Measurements from ENCODE around the gene ADA. TPM values are rescaled to one million over a fixed set of nuclear protein-coding genes. Genes with fewer than 3 reads are reported as not detected.
"Not testable (repeated sequence)": the region's sequence is repeated elsewhere in the genome, so short reads cannot be mapped to it uniquely, and the experiment has no call there.

The ADA gene
- total RNA-seq, 1 donor from 2014 or later = 19.1 TPM

DNA sequence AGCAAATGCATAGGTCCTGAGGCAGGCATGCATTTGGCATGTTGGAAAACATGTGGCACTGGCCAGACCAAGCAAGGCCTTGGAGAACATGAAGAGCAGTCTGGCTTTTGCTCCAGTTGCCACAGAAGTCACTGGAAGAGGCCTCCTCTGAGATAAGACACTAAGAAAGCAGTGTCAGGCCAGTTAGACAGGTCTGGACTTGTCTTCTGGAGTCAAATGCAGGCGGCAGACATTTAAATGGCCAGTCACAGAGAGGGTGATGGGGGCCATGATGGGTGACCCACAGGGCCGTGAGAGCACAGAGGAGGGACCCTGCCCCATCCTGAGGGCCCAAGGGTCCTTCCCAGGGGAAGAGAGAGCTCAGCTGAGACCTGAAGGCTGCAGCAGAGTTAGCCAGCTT lies 26.7 kb upstream of the ADA start:
- no peak for DNase-seq

- DNase-seq = not testable (repeated sequence)
These were observed 20.9 kb upstream of the ADA start for GRCh38 chr20:44672318-44672902.

DNA sequence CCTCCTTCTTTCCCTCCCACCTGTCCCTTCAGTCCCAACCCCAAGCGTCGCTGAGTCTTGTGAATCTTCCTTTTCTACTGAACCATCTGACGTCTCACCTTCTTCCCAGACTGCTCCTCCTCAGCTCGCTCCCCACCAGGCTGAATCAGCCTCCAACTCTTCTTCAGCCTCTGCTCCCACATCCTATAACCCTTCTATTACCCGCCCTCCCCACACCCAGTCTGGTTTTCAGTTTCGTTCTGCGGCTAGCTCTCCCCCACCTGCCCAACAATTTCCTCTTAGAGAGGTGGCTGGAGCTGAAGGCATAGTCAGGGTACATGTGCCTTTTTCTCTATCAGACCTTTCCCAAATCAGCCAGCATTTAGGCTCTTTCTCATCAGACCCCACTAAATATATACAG lies 20.0 kb upstream of the ADA start:
- not testable (repeated sequence) for DNase-seq

GRCh38 chr20:44670851-44671250 lies 19.4 kb upstream of the ADA start:
- DNase-seq = not testable (repeated sequence)

DNA sequence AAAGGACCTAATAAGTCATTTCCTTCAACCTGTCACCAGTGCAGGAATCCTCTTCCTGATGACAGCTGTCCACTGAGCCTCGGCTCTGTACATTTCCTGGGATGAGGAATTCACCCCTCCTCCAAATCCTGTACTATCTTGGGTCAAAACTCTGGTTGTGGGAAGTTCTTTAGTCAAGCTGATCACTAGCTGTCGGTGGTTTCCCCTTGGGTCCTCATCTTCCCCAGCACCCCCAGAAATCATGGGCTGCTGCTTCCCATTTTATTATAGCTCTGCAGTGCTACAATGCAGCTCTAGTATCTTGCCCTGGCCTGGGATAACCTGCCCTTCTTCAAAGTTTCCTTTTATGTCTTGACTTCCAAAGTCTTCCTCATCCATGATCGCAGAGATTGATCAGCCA lies 14.6 kb upstream of the ADA start:
- no peak for DNase-seq

- no peak for DNase-seq
These were observed 12.6 kb upstream of the ADA start for GRCh38 chr20:44664131-44664530.

- no peak for DNase-seq
These were observed 10.8 kb upstream of the ADA start for GRCh38 chr20:44662261-44662660.

- DNase-seq = no peak
These were observed 9.1 kb upstream of the ADA start for GRCh38 chr20:44660581-44660980.

DNA sequence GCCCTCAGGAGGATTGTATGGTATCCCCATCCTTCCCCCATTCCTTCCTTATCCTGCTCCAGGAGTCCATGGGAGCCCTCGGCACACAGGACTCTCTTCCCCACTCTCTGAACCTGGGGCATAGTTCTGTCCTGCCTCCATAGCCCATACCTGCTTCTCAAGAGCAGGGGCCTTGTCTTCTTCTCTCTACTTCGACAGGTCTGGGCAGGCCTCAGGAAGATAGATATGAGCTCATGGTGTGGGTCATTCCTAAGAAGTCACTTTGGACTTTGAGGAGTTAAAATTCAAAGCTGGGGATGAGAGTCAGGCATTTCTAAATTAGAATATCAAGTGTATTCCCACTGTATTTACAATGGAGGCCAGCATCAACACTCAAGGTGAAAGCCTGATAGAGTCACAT lies 8.4 kb upstream of the ADA start:
- DNase-seq = no peak

- no peak for DNase-seq
These were observed 7.3 kb upstream of the ADA start for GRCh38 chr20:44658810-44659209.

DNA sequence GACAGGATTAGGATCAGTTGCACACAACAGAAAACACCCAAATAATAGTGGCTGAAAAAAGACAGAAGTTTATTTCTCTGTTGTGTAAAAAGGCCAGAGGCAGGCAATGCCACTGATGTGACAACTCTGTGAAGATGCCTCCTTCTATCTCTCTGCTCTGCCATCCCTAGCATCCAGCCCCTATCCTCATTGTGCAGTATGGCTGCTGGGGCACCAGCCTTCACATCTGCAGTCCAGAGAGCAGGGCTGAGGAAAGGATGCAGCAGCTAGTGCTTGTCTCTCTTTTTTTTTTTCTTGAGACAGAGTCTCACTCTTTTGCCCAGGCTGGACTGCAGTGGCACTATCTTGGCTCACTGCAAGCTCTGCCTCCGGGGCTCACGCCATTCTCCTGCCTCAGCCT lies 6.4 kb upstream of the ADA start:
- no peak for DNase-seq

DNA sequence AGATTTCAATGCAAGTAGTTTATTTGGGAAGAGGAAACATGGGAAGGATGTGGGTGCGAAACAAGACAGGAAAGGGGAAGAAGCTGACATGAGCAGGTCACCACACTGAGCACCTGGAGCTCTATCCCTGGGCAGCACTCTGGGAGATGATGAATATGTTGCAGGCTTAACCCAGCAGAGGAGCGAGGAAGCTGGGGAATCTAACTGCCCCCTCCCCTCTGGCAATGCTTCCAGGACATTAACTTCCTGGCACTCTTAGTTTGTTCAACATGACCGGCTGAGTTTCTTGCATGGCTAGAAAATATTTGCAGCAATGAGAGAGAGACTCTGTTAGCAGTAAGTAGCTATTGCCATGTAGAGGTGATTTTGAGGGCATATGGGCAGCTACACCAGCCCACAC lies 4.9 kb upstream of the ADA start:
- DNase-seq = peak; percentile 22

- DNase-seq = not testable (repeated sequence)
These were observed 2.7 kb upstream of the ADA start for GRCh38 chr20:44654210-44654609.

GRCh38 chr20:44653546-44653945 lies 2.0 kb upstream of the ADA start:
- DNase-seq = no peak

DNA sequence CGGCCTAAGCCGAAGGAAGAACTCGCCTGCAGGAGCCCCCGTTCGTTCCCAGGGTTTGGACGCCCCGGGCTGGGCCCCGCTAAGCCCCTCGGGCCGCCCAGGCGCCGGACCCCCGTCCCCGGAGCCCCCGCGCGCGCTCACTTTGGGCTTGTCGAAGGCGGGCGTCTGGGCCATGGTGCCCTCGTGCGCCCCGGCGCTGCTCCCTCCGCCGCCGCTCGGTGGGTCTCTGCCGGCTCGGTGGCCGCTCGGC lies 140 bp downstream of the ADA start:
- no peak for DNase-seq

DNA sequence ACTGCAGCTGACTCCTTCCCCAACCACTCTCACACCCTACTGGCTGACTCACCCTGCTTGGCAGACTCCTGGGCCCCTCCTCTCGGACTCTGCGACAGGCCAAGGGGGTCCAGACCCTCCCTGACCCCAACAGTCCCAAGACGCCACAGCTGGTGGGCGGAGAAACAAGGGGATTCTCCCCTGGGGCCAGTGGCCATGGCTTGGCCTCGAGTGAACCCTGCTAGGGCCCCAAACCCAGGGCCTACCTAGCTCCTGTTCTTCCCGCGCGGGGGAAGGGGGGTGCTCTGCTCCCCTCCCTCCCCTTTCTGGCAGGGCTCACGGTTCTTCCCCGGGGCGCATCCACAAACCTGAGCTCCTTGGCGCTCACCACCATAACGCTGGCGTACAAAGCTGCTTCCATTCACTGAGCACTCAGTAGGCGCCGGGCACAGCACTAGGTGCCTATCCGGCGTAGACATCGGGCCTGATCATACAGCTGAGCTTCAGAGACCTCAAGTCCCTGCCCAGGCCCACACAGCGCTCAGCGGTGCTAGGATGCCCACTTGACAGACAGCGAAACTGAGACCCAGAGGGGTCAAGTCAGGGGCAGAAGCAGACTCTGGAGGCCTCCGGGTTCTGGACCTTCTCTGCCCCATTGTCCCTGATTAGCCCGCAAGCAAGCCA lies 597 bp downstream of the ADA start:
- DNase-seq = no peak

DNA sequence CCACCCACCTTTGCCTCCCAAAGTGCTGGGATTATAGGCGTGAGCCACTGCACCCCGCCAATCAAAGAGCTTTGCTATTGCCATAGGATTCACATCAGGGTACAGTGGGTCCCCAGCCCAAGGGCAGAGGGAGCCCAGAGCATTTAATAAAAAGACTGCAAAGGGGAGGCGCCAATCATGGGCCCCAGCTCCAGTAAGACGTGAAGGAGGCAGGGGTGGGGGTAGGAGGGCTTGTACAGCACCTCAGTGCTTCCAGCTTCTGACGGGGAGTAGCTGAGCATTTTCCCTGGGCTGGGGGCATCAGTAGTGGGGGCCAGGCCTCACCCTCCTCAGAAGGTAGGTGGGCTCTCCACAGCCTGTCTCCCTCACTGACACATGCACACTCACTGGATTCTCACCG lies 1.5 kb downstream of the ADA start:
- DNase-seq = no peak

- no peak for DNase-seq
These were observed 2.4 kb downstream of the ADA start for GRCh38 chr20:44649126-44649525.

DNA sequence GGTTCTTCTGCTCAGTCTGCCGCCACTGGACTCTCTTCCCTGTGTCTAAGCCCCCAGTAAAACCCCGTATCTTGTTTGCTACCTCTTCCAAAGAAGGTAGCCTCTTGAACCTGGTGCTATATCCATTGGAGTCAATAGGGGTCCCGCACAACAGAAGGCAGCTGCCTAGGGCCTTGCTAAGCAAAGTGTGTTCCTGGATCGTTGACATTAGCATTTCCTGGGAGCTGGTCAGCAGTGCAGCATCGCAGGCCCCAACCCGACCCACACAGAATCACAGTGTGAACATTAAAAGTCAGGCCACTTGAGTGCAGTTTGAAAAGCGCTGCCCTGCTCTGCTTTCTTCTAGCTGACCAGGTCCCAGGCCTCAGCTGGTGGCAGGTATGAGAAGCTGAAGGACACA lies 2.9 kb downstream of the ADA start:
- no peak for DNase-seq

GRCh38 chr20:44648068-44648467 lies 3.4 kb downstream of the ADA start:
- no peak for DNase-seq

DNA sequence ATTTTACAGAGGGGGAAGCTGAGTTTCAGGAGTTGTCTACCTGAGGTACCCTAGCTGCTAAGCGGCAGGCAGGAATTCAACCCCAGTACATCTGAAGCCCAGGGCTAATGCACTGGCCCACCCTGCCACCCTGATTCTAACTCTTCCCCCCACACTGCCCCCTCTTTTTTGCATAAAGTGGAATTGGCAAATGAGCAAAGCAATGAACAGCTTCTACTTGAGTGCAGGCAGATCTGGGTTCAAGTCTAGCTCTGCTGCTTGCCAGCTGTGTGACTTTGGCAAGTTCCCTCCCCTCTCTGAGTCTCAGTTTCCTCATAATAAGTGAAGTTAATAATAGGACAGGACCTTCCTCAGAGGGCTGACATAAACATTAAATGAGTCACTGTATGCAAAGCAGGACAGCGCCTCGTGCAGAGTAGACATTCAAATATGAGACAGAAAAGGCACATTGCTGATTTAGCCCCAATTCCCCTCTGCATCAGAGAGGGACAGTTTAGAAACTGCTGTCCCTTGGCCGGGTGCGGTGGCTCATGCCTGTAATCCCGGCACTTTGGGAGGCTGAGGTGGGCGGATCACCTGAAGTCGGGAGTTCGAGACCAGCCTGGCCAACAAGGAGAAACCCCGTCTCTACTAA lies 4.7 kb downstream of the ADA start:
- peak; percentile 73 for DNase-seq

- DNase-seq = peak; percentile 70
These were observed 5.4 kb downstream of the ADA start for GRCh38 chr20:44646023-44646640.

DNA sequence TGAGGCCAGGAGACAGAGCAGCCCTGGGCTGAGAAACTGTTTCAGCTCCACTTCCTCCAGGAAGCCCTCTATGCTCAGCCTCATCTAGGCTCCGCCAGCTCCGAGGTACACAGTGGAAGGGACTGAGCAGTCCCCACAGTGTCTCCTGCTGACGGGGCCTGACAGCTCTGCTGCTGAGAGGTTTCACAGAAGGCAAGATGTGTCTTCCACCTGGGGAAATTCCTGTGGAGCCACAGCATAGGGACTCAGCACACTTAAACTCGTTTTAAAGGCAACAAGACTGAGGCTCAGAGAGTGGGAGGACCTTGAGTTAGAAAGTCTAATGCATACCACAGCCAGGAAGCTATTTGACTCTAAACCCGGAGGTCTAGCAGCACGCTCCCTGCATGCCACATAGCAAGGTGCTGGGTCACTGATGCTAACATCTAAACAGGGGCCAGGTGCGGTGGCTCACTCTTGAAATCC lies 6.8 kb downstream of the ADA start:
- peak; percentile 43 for DNase-seq

DNA sequence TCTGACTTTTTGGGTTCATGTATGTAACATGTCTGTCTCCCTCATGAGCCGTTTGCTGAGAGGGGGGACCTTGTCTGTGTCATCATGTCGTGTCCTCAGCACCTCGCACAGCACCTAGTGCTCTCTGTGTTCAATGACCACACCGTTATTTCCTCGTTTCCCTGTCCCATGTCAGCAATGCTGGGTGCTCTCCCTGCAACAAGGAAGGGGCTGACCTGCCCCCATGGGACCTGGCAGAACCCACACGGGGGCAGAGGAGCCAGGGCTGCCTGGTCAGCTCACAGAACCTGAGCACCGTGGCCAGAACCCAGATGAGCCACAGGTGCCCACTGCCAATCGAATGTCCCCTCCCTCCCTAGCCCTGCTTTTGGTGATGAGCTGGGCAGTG lies 7.3 kb downstream of the ADA start:
- DNase-seq = no peak

All from dermis blood vessel endothelial cell (primary cell).